Testis (tissue), 2 donors: ENCODE measurements around the gene ATP11A.

Source experiments
- POLR2A ChIP-seq: fragments of 450-650 bp; IDR thresholded peaks from one replicate; pipeline ENCODE4 v1.6.1; 2017; ENCODE audit warnings: antibody characterized with exemption, mild to moderate bottlenecking, moderate library complexity
- TF ChIP-seq, protein P1 (sequence below), 3 experiments: fragments of 450-650 bp in 2 of 3; fragments of 200-600 bp in 1 of 3; sonication (generic) in 1 of 3; IDR thresholded peaks; one replicate each; pipeline ENCODE4 v1.5.1; 2016 to 2019; ENCODE audit warnings: antibody characterized with exemption in 3 of 3, mild to moderate bottlenecking in 2 of 3, moderate library complexity in 1 of 3

DNA sequence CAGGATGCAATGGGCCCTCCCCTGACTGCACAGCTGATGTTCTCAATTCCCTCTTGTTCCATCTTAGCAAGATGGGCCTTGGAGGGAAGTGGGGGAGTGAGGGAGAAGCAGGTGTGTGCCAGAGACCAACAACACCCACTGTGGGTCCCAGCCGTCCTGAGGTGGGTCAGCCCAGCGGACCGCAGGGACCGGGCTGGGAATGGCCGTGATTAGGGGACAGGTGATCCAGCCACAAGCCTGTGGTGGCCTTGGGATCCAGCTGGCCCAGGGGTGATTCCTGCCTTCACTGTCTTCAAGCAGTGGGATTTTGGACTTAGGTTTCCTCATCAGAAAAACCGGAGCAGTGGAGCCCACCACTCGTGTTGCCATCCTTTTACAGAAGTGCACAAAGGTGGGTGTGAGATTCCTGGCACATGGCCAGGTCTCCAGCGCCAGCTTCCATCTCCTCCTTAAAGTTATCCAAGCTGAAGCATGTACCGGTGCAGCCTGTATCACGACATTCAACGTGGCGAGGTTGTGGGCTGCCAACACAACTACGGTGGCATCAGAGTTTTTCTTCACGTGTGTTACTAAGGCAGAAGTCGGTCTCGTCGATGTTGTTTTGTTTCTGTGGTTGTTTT, 9.0 kb upstream of the ATP11A start:
- TF ChIP-seq, protein P1, sequence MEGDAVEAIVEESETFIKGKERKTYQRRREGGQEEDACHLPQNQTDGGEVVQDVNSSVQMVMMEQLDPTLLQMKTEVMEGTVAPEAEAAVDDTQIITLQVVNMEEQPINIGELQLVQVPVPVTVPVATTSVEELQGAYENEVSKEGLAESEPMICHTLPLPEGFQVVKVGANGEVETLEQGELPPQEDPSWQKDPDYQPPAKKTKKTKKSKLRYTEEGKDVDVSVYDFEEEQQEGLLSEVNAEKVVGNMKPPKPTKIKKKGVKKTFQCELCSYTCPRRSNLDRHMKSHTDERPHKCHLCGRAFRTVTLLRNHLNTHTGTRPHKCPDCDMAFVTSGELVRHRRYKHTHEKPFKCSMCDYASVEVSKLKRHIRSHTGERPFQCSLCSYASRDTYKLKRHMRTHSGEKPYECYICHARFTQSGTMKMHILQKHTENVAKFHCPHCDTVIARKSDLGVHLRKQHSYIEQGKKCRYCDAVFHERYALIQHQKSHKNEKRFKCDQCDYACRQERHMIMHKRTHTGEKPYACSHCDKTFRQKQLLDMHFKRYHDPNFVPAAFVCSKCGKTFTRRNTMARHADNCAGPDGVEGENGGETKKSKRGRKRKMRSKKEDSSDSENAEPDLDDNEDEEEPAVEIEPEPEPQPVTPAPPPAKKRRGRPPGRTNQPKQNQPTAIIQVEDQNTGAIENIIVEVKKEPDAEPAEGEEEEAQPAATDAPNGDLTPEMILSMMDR (IDR thresholded peaks at IDR 0.05), result no peak
- no peak for TF ChIP-seq POLR2A
